Duodenal mucosa (tissue), 2 donors: Measurements from ENCODE around the gene GPR83.

ENCODE experiments used
- H3K27ac ChIP-seq: one replicate; pipeline ENCODE4 v1.7.0; 2013; ENCODE audit warnings: low read depth, low read length
- H3K27me3 ChIP-seq, 2 donors: one replicate each; pipeline ENCODE4 v1.7.0; 2013; ENCODE audit warnings: low read length in 2 of 2, control low read depth in 1 of 2; ENCODE audit not compliant: insufficient read depth in 2 of 2, control insufficient read depth in 1 of 2
- H3K36me3 ChIP-seq, 2 donors: one replicate each; pipeline ENCODE4 v1.7.0; 2013; ENCODE audit warnings: low read length in 2 of 2, control low read depth in 1 of 2; ENCODE audit not compliant: insufficient read depth in 2 of 2, control insufficient read depth in 1 of 2
- H3K4me1 ChIP-seq, 2 donors: one replicate each; pipeline ENCODE4 v1.7.0; 2013; ENCODE audit warnings: low read length in 2 of 2, control low read depth in 1 of 2; ENCODE audit not compliant: insufficient read depth in 2 of 2, control insufficient read depth in 1 of 2
- H3K4me3 ChIP-seq, 2 donors: one replicate each; pipeline ENCODE4 v1.7.0; 2013; ENCODE audit warnings: low read length in 2 of 2, low read depth in 1 of 2
- H3K9ac ChIP-seq, 2 donors: one replicate each; pipeline ENCODE4 v1.7.0; 2013; ENCODE audit warnings: low read length in 2 of 2, low read depth in 1 of 2
- H3K9me3 ChIP-seq, 2 donors: one replicate each; pipeline ENCODE4 v1.7.0; 2013; ENCODE audit warnings: low read length in 2 of 2, control low read depth in 1 of 2; ENCODE audit not compliant: control insufficient read depth in 1 of 2

GPR83 gene

DNA sequence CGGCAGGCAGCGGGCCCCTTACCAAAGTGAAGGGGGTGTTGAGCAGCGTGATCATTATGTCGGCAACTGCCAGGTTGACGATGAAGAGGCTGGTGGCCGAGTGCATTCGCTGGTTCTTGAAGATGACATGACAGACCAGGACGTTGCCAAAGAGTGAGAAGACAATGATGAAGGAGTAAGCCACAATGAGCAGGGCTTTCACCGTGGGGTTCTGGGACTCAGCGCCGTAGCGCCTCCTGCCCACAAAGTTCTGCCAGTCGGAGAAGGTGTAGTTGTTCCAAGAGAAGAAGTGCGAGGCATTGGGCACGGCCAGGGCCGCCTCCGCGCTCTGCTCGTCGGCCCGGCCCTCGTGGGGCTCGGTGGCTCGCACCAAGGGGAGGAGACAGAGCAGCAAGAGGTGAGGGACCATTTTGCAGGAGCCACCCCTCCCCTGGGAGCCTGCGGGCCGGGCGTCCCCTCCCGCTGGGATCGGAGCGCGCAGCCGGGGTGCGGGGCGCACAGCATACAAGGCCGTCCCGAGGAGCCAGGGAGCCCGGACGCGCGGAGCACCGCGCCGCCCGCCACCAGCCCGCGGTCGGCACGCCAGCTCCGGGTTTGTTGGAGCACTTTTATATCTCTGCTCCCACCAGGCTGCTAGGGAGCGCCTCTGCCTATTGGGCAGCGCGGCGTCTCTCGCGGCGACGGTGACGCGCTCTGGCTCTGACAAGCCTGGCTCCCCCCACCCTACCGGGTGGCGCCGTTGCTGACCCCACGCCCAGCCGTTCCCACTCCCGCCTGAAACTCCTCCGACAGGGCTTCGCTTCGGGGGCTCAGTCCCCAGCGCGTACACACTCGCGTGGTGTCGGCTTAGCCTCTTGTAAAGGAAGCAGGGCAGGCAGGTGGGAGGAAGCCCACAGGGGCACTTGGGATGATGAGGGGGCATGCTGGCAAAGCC, at the start of gene GPR83:
Gene GPR83 (minus strand): TSS at position 581 of the 934 bp plus-strand sequence. CDS start 172 bp downstream, at position 409.
- Histone ChIP-seq H3K9ac (no peak within 1 kb of the TSS), H3K36me3 (no peaks in the 10 kb centered on the region), H3K27ac (no peak within 1 kb of the TSS), H3K4me1 (no peaks in the 10 kb centered on the region), H3K27me3 (peaks cover 25 to 39% of the 10 kb centered on the region in 2 donors), H3K4me3 (peak within 1 kb of the TSS; percentile 16 to 29), H3K9me3 (no peaks in the 10 kb centered on the region)

DNA sequence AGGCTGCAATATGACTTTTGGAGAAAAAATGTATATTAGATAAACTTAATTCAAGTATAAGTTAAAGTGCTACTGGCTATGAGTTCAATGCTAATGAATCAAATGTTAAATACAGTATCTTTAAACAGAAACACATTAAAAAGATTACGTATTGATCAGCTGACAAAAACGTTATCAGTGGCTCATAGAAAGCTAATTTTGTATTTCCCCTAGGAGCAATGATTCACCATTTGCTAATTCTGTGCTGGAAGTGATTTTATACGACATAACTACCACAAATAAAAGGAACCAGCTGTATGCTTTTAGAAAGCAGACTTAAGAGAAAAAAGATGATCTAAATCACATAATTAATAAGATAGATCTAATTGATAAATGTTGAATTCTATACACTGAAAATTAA, 48.8 kb upstream of the GPR83 start:
- no peak overlapping the region for H3K9ac ChIP-seq
- H3K4me1 ChIP-seq, result no peaks in the 10 kb centered on the region
- H3K27me3 ChIP-seq, result no peaks in the 10 kb centered on the region
- no peak overlapping the region for H3K27ac ChIP-seq
- H3K36me3 ChIP-seq, result peaks cover 0 to 12% of the 10 kb centered on the region in 2 donors
- H3K4me3 ChIP-seq, result no peak overlapping the region
- no peaks in the 10 kb centered on the region for H3K9me3 ChIP-seq

DNA sequence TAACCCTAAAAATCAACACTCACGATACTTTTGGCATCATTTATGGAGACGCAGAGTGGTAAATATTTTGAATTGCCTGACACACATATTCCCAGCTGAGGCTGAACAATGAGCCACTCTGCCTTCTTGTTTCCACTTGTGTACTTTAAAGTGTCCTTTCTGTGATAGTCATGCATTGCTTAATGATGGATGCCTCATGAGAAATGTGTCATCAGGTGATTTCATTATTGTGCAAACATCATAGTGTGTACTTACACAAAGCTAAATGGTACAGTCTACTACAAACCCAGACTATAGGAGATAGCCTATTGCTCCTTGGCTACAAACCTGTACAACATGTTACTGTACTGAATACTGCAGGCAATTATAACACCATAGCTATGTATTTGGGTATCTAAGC, 48.2 kb upstream of the GPR83 start:
- Histone ChIP-seq H3K4me1 (no peaks in the 10 kb centered on the region), H3K4me3 (no peak overlapping the region), H3K9me3 (no peaks in the 10 kb centered on the region), H3K9ac (no peak overlapping the region), H3K27ac (no peak overlapping the region), H3K27me3 (no peaks in the 10 kb centered on the region), H3K36me3 (peaks cover 0 to 15% of the 10 kb centered on the region in 2 donors)

DNA sequence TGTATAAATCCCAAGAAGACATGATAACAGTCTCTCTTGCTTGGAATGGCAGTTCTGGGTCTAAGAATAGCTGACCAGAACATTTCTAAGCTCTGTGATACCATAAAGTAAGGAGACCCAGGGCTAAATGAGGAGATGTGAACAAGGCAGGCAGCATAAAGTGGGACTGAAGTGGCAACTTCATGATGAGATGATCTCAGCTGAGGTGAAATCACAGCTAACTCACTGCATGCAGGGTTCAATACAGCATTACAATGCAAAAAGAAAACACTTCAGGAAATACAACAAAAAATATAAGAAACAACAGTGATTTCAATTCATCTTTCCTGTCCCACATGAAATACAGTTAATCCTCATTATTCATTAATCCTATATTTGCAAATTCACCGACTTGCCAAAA, 47.8 kb upstream of the GPR83 start:
- Histone ChIP-seq H3K27me3 (no peaks in the 10 kb centered on the region), H3K4me1 (no peaks in the 10 kb centered on the region), H3K27ac (no peak overlapping the region), H3K4me3 (no peak overlapping the region), H3K36me3 (peaks cover 0 to 18% of the 10 kb centered on the region in 2 donors), H3K9me3 (no peaks in the 10 kb centered on the region), H3K9ac (no peak overlapping the region)

DNA sequence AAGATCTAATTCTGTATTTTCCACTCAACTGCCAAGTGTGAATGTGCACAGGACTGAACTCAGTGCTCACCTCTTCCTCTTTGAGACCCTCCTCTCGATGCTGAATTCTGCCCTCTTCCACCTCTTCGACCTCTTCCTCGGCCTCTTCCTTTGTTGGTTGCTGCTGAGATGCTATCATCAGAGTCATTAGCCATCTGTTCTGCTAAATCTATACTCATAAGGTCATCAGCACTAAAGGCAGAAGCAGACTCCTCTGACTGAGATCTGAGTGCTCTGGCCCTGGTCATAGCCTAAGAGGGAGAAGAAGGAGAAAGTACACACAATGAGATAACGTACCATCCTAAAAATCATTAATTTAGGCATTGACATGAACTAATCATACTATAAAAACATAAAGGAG, 45.9 kb upstream of the GPR83 start:
- H3K4me3 ChIP-seq, result no peak overlapping the region

DNA sequence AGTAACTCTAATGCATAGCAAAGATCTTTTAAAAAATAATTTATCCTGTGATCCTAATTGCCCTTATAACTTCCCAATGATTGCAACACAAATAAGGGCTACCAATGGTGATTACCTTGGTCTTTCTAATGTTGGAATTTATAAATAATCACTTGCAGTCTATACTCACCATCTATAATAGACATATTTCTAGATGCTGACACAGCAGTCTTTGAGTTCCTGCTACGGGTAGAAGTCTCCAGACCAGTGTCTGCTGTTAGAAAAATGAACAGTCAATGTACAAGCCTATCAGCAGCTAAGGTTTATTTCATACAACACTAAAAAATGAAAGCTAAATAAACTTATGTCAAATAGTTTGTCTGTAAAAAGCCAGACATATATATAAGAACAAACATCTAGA, 44.4 kb upstream of the GPR83 start:
- Histone ChIP-seq H3K27me3 (no peaks in the 10 kb centered on the region), H3K4me3 (no peak overlapping the region), H3K9ac (no peak overlapping the region), H3K27ac (no peak overlapping the region), H3K9me3 (no peaks in the 10 kb centered on the region), H3K4me1 (no peaks in the 10 kb centered on the region), H3K36me3 (peaks cover 5 to 23% of the 10 kb centered on the region in 2 donors)

More for the DNA sequence above, 45.9 kb upstream of the GPR83 start:
- Histone ChIP-seq H3K27ac (no peak overlapping the region), H3K36me3 (peaks cover 5 to 23% of the 10 kb centered on the region in 2 donors), H3K4me1 (no peaks in the 10 kb centered on the region), H3K9ac (no peak overlapping the region), H3K27me3 (no peaks in the 10 kb centered on the region), H3K9me3 (no peaks in the 10 kb centered on the region)

DNA sequence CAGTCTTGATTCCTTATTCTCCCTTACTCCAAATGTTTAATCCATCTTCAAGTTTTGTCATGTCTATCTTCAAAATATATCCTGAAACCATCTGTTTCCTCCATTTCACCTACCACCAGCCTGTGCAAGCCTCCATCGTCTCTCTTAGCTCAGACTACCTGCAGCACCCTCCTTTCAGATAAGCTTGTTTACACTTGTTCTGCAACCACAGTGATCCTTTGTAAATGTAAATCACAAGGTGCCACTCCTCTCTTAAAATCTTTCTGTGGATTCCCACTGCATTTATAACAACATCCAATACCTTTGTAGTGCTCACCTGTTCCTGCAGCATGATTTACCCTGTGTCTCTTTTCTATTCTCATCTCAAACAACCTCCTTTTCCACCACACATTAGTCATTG, 31.8 kb upstream of the GPR83 start:
- Histone ChIP-seq H3K9ac (no peak overlapping the region), H3K4me1 (no peaks in the 10 kb centered on the region), H3K27me3 (no peaks in the 10 kb centered on the region), H3K4me3 (no peak overlapping the region), H3K27ac (no peak overlapping the region), H3K36me3 (peaks cover 6 to 37% of the 10 kb centered on the region in 2 donors), H3K9me3 (no peaks in the 10 kb centered on the region)

DNA sequence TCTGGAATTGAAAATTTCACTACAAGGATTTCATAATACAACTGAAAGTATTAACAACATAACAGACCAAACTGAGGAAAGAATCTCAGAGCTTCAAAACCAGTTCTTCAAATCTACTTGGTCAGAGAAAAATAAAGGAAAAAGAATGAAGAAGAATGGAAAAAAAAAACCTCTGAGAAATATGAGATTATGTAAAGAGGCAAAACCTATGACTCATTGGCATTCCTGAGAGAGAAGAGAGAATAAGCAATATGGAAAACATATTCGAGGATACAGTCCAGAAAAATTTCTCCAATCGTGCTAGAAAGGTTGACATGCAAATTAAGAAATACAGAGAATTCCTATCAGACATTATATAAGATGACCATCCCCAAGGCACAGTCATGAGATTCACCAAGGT, 23.4 kb upstream of the GPR83 start:
- Histone ChIP-seq H3K36me3 (peaks cover 3 to 26% of the 10 kb centered on the region in 2 donors), H3K4me1 (no peaks in the 10 kb centered on the region)

DNA sequence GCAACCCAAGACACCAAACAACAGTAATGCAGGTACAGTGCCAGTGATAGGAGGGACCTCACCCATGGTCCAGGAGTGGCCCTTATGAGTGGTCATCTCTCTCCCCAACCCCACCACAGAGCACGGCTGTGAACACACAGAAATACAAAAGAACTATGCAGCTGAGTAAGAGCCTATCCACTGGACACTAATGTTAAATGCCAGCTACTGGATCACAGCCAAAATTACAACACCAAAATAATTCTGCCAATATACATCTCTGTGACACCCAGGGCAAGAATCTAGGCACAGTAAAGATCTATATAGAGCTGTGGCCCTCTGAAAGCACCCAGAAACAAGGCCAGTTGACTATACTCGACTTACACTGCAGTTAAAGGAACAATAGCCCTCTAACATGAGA, 22.8 kb upstream of the GPR83 start:
- Histone ChIP-seq H3K4me1 (no peaks in the 10 kb centered on the region), H3K4me3 (no peak overlapping the region), H3K9ac (no peak overlapping the region), H3K27ac (no peak overlapping the region), H3K9me3 (no peaks in the 10 kb centered on the region), H3K36me3 (peaks cover 0 to 19% of the 10 kb centered on the region in 2 donors), H3K27me3 (no peaks in the 10 kb centered on the region)

More for the DNA sequence above, 23.4 kb upstream of the GPR83 start:
- no peak overlapping the region for H3K9ac ChIP-seq
- no peaks in the 10 kb centered on the region for H3K9me3 ChIP-seq
- H3K27ac ChIP-seq, result no peak overlapping the region
- no peaks in the 10 kb centered on the region for H3K27me3 ChIP-seq
- no peak overlapping the region for H3K4me3 ChIP-seq

DNA sequence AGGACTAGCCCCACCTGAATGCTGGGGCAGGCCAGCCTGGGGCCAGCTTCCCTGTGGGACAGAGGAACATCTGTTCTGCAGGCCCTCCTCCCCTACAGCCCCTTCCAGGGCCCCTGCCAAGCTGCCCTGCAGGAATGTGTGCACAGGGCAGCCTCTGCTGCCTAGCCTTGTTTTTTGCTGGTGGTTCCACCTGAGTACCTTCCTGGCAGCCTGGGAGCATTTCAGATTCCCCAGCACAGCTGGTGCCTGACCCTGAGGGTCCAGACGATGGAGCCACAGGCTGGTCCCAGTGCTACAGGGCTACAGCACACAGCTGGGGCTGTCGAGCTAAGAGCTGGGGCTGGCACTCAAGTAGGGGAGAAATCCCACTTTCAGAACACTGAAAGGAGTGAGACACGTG, 22.3 kb upstream of the GPR83 start:
- Histone ChIP-seq H3K27me3 (no peaks in the 10 kb centered on the region), H3K4me1 (no peaks in the 10 kb centered on the region), H3K4me3 (no peak overlapping the region), H3K9me3 (no peaks in the 10 kb centered on the region), H3K36me3 (peaks cover 0 to 18% of the 10 kb centered on the region in 2 donors), H3K27ac (no peak overlapping the region), H3K9ac (no peak overlapping the region)
